Measurements from ENCODE around the gene IL22RA2.
"Not testable (repeated sequence)": the region's sequence is repeated elsewhere in the genome, so short reads cannot be mapped to it uniquely, and the experiment has no call there.

Gene IL22RA2, protein sequence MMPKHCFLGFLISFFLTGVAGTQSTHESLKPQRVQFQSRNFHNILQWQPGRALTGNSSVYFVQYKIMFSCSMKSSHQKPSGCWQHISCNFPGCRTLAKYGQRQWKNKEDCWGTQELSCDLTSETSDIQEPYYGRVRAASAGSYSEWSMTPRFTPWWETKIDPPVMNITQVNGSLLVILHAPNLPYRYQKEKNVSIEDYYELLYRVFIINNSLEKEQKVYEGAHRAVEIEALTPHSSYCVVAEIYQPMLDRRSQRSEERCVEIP

DNA sequence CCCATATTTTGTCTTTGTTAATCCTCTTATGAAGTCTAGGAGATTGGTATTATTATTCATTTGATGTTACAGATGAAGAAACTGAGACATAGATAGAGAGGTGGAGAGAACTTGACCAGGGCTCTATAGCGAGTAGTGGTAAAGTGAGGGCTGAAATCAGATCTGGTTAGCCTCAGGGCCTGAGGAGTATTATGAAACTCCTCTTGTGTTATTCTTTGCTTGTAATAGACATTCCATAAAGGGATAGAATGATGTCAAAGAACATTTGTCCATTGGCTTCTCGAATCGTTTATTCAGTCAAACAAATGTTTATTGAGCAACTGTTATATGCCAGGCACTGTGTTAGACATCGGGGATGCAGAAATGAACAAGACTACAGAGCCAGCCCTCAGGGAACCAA is at the start of gene IL22RA2:
Gene IL22RA2, minus strand, starts transcription at position 144 of the 400 bp plus-strand sequence. CDS start 11,895 bp downstream, outside the sequence.
- no peak for DNase-seq (ENCODE audit: low read depth)

DNA sequence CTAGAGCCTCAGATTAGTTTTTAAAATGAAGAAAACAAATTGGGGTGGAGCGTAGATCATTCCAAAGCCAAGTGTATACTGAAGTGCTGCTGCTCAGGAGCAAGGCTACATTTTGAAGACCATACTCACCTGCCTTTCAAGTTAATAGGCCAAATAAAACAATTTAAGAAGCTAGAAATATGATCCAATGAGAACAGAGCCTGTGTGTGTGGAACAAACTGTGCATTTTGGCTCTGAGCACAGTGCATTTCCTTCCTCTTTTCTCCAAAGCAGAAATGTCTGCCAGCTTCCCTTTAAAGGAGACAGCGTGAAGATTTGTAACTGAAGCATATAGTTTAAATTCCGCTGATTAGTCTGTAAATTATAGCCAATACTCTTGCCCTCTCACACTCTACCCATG is 48.9 kb upstream of the IL22RA2 start:
- DNase-seq (ENCODE audit: low read depth) = no peak

DNA sequence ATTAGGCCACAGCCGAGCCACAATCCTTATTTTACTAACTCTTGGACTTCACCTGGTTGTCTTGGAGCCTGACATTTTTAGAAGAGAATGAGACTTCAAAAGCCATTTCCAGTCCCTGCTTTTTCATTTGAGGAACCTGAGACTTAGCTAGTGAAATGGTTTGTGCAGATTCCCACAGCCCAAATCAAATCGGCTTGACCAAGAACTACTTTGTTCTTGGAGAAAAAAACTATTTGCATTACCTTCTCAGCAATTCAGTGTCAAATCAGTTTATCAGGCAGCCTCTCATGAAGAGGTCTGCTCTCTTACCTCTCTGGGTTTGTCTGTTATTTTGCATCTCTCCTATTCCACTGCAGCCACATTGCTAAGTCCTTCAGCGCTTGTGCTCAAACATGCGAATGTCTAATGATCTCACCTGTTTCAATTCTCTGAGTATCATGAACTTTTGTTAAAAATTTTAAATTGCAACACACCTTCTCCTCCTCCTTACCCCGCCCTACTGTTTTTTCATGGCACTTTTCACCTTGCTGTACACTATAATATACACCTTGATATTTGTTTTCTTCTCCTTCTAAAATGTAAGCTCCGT is 46.3 kb upstream of the IL22RA2 start:
- DNase-seq (ENCODE audit: low read depth) = no peak

DNA sequence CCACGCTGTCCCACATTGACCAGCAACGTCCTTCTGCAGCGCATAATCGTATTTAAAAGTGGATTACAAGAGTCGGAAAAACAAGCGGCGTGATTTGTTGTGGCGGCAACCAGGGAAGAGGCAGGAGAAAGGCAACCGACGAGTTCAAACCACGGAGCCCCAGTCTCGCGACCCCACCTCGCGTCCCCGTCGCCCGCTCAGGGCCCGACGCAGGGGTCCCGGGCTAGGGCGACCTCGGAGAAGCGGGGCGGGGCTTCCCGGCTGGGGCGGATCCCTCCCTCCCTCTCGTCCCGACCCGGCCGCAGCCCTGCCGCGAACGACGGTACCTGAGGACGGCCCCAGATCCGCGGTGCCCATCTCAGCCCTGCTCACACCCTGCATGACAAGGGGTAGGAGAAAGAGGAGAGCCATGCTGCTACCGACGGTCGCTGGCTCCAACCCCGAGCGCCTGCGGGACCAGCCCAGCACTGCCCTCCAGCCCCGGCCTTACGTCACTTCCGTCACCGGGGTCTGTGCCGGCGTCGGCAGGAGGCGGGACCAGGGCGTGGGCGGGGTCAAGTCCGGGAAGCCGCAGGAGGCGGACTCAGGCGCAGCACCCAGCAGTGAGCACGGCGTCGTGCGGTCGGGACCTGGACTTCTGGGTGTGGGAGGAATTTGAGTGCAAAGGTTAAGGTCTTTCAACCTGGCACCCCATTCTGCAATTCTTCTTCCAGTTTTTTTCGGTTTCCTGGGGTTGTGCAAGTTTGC is 45.6 kb upstream of the IL22RA2 start, which contains the start of gene IFNGR1:
Gene IFNGR1, minus strand, starts transcription at position 469 of the 747 bp plus-strand sequence. Its CDS starts 58 bp downstream, at position 411.
- DNase-seq (ENCODE audit: low read depth) = peak; percentile 93

DNA sequence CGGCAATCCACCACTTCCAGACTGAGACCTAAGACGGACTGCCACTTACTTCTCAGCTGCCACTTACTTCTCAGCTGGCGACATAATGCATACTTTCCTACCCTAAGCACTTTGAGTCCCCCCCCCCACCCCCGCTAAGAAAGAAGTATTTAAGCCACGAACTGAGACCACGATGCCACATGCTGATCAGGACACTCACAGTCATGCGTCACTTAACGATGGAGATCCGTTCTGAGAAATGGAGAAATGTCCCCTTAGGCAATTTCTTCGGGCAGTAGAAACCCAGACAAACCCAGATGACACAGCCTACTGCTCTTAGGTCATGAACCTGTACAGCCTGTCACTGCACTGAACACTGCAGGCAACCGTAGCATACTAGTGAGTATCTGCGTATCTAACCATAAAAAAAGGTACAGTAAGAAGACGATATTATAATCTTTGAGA is 45.1 kb upstream of the IL22RA2 start:
- DNase-seq (ENCODE audit: low read depth) = no peak

DNA sequence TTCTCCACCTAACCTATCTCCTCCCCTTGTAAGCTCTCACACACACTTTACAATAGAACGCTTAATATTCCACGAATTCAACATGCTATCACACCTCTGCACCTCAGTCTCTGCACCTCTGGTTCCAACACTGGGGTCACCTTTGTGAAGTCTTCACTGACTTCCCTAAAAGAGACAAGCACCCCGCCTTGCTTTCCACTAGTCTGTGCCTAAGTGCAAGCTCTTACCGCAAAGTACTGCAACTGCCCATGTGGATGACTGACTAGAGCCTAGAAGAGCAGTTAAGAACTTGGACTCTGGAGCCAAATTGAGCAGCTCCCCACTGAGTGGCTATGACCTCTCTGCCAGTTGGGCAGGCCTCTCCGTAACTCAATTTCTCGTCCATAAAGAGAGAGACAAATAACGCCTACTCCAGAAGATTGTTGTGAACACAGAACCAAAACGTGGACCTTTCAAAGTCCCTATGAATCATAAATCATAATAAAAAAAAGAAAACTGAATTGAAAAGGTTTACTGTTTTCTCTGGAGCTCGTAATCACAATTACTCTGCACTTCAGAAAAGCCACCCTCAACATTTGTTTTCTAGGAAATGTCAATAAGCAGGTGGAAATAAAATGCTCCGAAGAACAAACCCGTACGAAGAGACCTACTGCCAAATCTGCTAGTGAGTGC is 44.5 kb upstream of the IL22RA2 start:
- DNase-seq (ENCODE audit: low read depth) = no peak

DNA sequence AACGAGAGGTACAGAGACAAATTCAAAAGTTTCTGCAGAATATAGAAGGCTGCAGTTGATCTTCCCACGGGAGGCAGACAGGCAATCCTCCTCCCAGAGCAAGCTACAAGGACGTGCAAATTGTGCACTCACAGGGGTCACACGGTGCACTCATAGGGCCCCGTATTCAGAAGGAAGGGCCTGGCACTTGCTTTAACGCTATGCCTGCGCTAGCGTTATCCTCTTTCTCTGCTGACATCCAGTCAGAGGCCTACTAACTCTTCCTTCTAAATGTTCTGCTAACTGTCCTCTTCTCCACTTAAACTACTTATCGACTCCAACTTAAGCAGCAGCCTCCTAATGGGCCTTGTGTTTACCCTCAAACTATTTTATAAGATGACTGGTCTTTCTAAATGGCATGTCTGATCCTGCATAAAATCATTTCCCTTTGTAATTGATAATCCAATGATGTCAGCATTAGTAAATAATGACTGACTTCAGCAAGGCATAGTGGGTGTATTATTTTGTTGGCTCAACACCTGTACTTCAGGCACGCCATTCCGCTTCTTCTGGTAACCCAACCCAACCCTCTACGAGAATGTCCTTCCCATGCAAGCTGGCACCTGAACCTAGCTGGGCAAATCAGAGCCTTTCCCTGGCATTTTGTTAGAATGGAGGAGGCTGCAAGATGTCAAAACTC is 43.6 kb upstream of the IL22RA2 start:
- no peak for DNase-seq (ENCODE audit: low read depth)

DNA sequence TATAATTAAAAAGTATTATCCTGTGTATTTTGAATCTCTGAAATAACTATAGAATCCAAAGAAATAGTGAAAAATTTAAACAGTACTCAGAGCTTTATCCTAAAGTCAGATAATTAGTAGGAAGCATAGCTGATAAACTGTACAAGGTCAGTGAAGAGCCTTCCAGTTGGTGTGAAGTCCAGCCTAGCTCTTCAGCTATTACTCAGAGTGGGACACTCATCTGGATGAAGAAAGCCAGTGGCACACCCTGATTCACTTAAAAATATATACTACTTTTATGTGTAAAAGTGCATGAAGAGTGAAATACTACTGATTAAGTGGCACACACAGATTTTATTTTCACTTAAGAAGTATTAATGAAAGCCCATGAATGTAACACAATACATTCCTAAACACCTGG is 42.7 kb upstream of the IL22RA2 start:
- DNase-seq (ENCODE audit: low read depth) = no peak

DNA sequence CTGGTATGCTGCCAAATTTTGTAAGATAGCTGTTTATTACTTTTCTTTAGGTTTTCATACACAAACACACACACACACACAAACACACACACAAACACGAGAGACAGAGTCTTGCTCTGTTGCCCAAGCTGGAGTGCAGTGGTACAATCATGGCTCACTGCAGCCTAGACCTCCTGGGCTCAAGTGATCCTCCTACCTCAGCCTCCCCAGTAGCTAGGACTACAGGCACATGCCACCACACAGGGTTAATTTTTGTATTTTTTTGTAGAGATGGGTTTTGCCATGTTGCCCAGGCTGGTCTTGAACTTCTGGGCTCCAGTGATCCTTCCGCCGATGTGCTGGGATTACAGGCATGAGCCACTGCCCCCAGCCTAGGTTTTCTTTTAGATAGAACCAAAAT is 42.2 kb upstream of the IL22RA2 start:
- DNase-seq (ENCODE audit: low read depth) = not testable (repeated sequence)

DNA sequence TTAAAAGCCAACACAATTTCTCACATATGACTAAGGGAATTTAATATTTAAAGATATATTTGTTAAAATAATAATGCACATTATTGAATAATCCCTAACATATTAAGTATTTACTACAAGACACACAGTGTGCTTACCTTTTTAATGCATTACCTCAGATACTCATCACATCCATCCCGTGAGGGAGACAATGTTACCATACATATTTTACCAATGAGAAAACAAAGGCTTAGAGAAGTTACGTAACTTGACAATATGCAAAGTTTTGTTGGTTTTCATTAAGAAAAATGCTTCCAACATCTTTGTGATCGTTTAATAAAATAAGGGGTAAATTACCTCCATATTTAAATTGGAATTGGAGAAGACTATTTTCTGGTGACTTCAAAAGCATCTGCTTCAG is 41.5 kb upstream of the IL22RA2 start:
- no peak for DNase-seq (ENCODE audit: low read depth)

DNA sequence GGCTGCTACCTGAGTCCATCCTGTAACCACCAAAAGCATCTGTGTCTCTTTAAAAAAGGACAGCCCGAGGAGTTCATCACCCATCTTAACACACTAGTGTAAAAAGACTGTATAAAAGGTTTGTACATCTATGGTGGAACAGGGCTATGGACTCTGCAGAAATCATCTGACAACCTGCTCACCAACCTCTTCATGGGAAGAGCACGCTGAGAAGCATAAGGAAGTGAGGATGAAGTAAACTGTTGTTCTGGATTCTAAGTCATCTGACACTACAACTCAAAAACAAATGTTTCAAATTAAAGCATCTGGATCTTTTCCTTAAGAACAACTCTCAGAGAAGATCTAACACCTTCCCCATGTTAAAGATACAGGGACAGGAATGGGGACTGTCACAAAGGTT is 40.4 kb upstream of the IL22RA2 start:
- DNase-seq (ENCODE audit: low read depth) = no peak

DNA sequence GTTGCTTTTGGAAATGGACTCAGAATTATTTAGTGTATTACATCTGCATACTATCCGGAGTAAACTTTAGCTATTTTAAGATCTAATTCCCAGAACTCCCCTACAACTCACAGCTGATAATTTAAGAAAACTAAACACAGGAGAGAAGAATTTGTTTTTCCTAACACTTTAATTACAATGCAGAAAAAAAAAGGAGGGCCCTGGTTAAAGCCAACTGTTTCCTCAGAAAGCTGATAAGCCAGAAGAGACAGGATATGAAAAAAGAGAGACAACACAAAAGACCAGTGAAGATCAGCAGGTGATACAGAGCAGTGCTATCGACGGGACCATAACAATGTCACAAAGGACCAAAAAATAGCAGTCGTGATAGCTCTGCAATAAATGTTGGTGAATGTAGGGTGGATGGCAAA is 39.9 kb upstream of the IL22RA2 start:
- DNase-seq (ENCODE audit: low read depth) = no peak

DNA sequence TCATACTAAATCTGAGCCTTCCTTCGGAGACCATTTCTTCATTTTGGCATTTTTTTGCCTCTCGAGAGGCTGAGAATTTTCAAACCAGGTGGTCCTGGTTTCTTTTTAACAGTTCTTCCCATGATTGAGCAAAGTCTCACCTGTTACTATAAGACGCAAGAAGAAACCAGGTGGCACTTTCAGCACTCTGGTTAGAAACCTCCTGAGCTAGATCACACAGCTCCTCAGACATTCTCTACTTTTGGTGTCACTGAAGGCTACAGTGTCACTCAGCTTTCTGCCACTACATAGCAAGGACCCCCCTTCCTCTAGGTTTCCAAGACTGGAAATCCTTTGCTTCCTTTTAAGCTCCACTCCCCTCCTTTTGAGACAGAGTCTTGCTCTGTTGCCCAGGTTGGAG is 38.5 kb upstream of the IL22RA2 start:
- DNase-seq (ENCODE audit: low read depth) = no peak

DNA sequence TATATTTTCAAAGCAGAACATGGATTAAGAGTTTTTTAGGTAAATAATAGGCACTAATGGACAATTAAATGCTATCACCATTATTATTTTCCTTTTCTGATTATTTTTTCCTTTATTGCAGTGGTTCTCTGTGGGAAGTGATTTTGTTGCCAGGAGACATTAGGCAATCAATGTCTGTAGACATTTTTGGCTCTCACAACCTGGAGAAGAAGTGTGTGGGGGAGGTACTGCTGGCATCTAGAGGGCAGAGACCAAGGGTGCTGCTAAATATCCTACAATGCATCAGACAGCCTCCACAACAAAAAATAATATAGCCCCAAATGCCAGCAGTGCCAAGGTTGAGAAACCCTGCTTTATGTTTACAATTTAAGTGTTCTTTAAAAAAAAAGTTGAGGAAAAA is 37.5 kb upstream of the IL22RA2 start:
- no peak for DNase-seq (ENCODE audit: low read depth)

DNA sequence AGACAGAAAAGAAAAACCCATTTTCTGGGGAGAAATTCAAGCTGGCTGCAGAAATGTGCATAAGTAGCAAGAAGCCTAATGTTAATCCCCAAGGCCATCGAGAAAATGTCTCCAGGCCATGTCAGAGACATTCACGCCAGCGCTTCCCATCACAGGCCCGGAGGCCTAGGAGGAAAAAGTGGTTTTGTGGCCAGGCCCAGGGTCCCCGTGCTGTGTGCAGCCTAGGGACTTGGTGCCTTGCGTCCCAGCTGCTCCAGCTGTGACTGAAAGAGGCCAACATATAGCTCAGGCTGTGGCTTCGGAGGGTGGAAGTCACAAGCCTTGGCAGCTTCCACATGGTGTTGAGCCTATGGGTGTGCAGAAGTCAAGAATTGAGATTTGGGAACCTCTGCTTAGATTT is 34.8 kb upstream of the IL22RA2 start:
- no peak for DNase-seq (ENCODE audit: low read depth)

DNA sequence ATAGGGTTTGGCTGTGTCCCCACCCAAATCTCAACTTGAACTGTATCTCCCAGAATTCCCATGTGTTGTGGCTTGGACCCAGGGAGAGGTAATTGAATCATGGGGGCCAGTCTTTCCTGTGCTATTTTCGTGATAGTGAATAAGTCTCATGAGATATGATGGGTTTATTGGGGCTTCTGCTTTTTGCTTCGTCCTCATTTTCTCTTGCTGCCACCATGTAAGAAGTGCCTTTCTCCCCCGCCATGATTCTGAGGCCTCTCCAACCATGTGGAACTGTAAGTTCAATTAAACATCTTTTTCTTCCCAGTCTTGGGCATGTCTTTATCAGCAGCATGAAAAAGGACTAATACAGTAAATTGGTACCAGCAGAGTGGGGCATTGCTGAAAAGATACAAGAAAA is 34.0 kb upstream of the IL22RA2 start:
- not testable (repeated sequence) for DNase-seq (ENCODE audit: low read depth)

DNA sequence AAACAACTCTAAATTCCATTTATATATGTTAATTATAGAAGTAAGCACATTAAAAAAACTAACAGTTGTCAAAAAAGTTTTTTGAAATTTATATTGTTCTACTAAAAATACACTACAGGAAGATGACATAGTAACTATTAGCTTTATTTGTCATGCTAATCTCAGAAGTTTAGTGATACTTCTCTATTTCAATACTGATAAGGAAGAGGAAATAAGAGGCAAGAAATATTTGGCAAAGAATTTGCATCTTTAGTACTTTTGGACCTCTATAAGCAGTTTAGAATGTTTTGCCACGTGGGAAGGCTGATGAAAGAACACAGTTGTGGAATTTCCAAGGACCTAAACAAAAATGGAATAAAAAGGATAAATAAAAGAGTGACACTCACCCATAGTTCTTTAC is 33.1 kb upstream of the IL22RA2 start:
- DNase-seq (ENCODE audit: low read depth) = no peak

DNA sequence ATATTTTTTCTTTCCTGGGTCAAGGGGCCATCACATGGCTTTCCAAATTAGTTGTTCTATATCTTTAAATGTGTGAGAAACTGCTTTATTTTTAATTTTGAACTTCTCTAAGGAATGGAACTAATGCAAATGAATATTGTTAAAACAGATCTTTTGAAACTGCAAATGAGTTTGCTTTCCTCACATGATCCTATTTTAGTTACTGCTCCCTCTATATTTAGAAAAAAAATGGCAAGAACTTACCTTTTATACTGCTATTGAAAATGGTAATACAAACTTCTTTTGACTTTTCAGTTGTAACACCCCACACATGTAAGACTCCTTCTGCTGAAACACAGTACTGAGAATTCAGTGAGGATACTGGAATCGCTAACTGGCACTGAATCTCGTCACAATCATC is 29.8 kb upstream of the IL22RA2 start:
- no peak for DNase-seq (ENCODE audit: low read depth)

DNA sequence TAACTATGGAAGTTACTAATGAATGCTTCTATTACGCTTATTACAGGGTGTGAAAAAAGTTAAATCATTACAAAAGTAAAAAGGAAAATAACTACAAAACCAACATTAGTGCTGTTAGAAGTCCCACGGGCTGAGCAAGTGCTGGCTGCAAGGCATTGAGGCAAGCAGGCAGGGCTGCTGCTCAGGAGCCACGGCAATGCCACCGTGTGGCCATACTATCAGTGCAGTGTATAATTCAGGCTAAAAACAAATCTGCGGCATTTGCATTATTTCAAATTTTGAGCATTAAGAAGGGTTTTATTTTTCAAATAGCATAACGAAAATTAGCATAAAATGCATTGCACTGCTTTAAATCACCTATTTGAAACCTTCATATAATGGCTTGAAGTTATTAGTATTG is 28.6 kb upstream of the IL22RA2 start:
- no peak for DNase-seq (ENCODE audit: low read depth)

DNA sequence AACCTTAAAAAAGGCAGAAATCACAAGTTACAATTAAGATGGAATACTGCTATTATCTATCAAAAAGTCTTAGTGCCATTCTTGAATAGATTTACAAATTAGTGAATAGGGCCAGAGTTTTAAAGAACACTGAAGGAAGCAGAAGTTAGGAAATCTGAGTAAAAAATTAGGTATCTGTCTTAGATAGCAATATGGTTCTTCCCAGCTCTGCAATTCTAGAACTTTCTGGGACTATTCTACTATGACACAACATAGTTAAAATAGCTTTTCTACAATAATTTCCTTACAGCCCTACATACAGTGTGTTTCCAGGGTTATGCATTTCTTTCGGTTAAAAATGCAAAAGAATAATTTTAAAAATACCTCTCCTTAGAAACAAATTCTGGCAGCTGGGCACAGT is 27.6 kb upstream of the IL22RA2 start:
- no peak for DNase-seq (ENCODE audit: low read depth)

DNA sequence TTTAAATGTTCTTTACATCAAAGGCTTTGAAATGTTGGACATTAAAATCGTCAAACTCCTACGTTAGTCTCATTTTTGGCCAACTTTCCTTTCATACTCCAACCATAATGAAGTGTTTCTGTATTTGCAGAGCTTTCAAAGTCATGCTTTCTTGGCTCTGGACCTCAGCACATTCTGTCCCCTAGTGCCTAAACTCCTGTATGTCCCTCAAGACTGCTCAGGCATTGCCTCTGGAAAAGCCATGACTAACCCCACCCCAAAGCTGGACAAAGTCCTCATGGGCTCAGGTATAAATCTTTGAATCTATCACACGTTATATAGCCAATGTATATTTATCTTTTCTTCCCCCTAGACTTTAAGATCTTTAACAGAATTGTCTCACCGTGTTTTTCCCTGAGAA is 26.8 kb upstream of the IL22RA2 start:
- no peak for DNase-seq (ENCODE audit: low read depth)

Measured in activated T-cell treated with anti-CD3 and anti-CD28 coated beads for 1 hour (primary cell).